ENCODE results near the gene LSM2.
"Not testable (repeated sequence)": the region's sequence is repeated elsewhere in the genome, so short reads cannot be mapped to it uniquely, and the experiment has no call there.

The LSM2 gene

GRCh38 chr6:31827286-31828079 is 20.7 kb upstream of the LSM2 start, which contains the start of gene HSPA1B:
HSPA1B (plus strand) TSS chr6:31827738; CDS start chr6:31827951, 213 bp downstream.
- peak; percentile 100 for DNase-seq (ENCODE audit: low read depth, low spot score)

GRCh38 chr6:31826793-31827285 is 20.1 kb upstream of the LSM2 start:
- no peak for DNase-seq (ENCODE audit: low read depth, low spot score)

GRCh38 chr6:31825553-31825952 is 18.8 kb upstream of the LSM2 start:
- no peak for DNase-seq (ENCODE audit: low read depth, low spot score)

GRCh38 chr6:31823592-31824196 is 16.9 kb upstream of the LSM2 start:
- not testable (repeated sequence) for DNase-seq (ENCODE audit: low read depth, low spot score)

GRCh38 chr6:31822036-31822821 is 15.5 kb upstream of the LSM2 start:
- DNase-seq (ENCODE audit: low read depth, low spot score), result peak; percentile 60

GRCh38 chr6:31821301-31822035 is 14.7 kb upstream of the LSM2 start:
- peak; percentile 74 for DNase-seq (ENCODE audit: low read depth, low spot score)

- not testable (repeated sequence) for DNase-seq (ENCODE audit: low read depth, low spot score)
Measured at GRCh38 chr6:31820399-31820798, 13.6 kb upstream of the LSM2 start.

- no peak for DNase-seq (ENCODE audit: low read depth, low spot score)
Measured at GRCh38 chr6:31819871-31820299, 13.1 kb upstream of the LSM2 start.

- DNase-seq (ENCODE audit: low read depth, low spot score), result peak; percentile 56
Measured at GRCh38 chr6:31817929-31818511, 11.3 kb upstream of the LSM2 start.

GRCh38 chr6:31817133-31817928 is 10.6 kb upstream of the LSM2 start:
- not testable (repeated sequence) for DNase-seq (ENCODE audit: low read depth, low spot score)

- DNase-seq (ENCODE audit: low read depth, low spot score), result peak; percentile 99
Measured at GRCh38 chr6:31815025-31815838, 8.5 kb upstream of the LSM2 start, which contains the start of the genes HSPA1A and HSPA1L. HSPA1A (plus strand) TSS chr6:31815543; CDS start chr6:31815757, 214 bp downstream. HSPA1L (minus strand) TSS chr6:31815283; CDS start chr6:31811972, 3,311 bp downstream.

GRCh38 chr6:31814677-31815024 is 7.9 kb upstream of the LSM2 start:
- peak; percentile 95 for DNase-seq (ENCODE audit: low read depth, low spot score)

GRCh38 chr6:31813465-31813849 is 6.7 kb upstream of the LSM2 start:
- no peak for DNase-seq (ENCODE audit: low read depth, low spot score)

GRCh38 chr6:31811645-31812044 is 4.9 kb upstream of the LSM2 start:
- no peak for DNase-seq (ENCODE audit: low read depth, low spot score)

- not testable (repeated sequence) for DNase-seq (ENCODE audit: low read depth, low spot score)
Measured at GRCh38 chr6:31808599-31808998, 1.8 kb upstream of the LSM2 start.

GRCh38 chr6:31805939-31806469 is 762 bp downstream of the LSM2 start:
- DNase-seq (ENCODE audit: low read depth, low spot score), result no peak

- DNase-seq (ENCODE audit: low read depth, low spot score), result not testable (repeated sequence)
Measured at GRCh38 chr6:31801031-31801927, 5.5 kb downstream of the LSM2 start.

- DNase-seq (ENCODE audit: low read depth, low spot score), result no peak
Measured at GRCh38 chr6:31799781-31800180, 7.0 kb downstream of the LSM2 start.

Data from ELF-1 (cell line).